ENCODE results near the gene ANGPTL2.

ANGPTL2 gene

GRCh38 chr9:127163409-127163808, 41.0 kb upstream of the ANGPTL2 start:
- Histone ChIP-seq H3K9me3 (ENCODE audit: control insufficient read depth, insufficient read depth, low read length) (no peaks in the 10 kb centered on the region), H3K4me1 (ENCODE audit: control insufficient read depth, low read length) (peaks cover 35% of the 10 kb centered on the region), H4K20me1 (ENCODE audit: control insufficient read depth, insufficient read depth, low read depth, low read length) (no peaks in the 10 kb centered on the region), H3K4me2 (ENCODE audit: low read length) (no peak overlapping the region), H3K79me2 (ENCODE audit: control insufficient read depth, low read length) (no peaks in the 10 kb centered on the region), H3K9me2 (replicated peaks; ENCODE audit: control insufficient read depth, low read length) (no peaks in the 10 kb centered on the region), H3K27ac (ENCODE audit: low read depth, low read length) (no peak overlapping the region), H3F3A (ENCODE audit: control insufficient read depth, insufficient read depth) (peaks cover 14% of the 10 kb centered on the region), H3K27me3 (ENCODE audit: control insufficient read depth, low read length) (0 out of 2 replicates have a peak, but pooled peaks cover 3% of the 10 kb centered on the region), H3K4me3 (ENCODE audit: low read length) (no peak overlapping the region), H3K36me3 (ENCODE audit: control insufficient read depth, low read length) (no peaks in the 10 kb centered on the region)
- TF ChIP-seq CTCF (IDR thresholded peaks at IDR 0.05; ENCODE audit: low read depth, low read length, poor library complexity, severe bottlenecking), result no peak
- no peak for TF ChIP-seq EZH2phosphoT487 (IDR thresholded peaks at IDR 0.05; ENCODE audit: borderline replicate concordance, low read length)

GRCh38 chr9:127162864-127163365, 40.5 kb upstream of the ANGPTL2 start:
- no peak overlapping the region for H3K4me3 ChIP-seq (ENCODE audit: low read length)
- no peak overlapping the region for H3K4me2 ChIP-seq (ENCODE audit: low read length)
- 0 out of 2 replicates have a peak, but pooled peaks cover 3% of the 10 kb centered on the region for H3K27me3 ChIP-seq (ENCODE audit: control insufficient read depth, low read length)
- H3K9me2 ChIP-seq (replicated peaks; ENCODE audit: control insufficient read depth, low read length), result no peaks in the 10 kb centered on the region
- no peaks in the 10 kb centered on the region for H3K36me3 ChIP-seq (ENCODE audit: control insufficient read depth, low read length)
- H3K4me1 ChIP-seq (ENCODE audit: control insufficient read depth, low read length), result peaks cover 33% of the 10 kb centered on the region
- no peaks in the 10 kb centered on the region for H3K9me3 ChIP-seq (ENCODE audit: control insufficient read depth, insufficient read depth, low read length)
- H3K79me2 ChIP-seq (ENCODE audit: control insufficient read depth, low read length), result no peaks in the 10 kb centered on the region
- H4K20me1 ChIP-seq (ENCODE audit: control insufficient read depth, insufficient read depth, low read depth, low read length), result no peaks in the 10 kb centered on the region
- no peak overlapping the region for H3K27ac ChIP-seq (ENCODE audit: low read depth, low read length)
- peaks cover 14% of the 10 kb centered on the region for H3F3A ChIP-seq (ENCODE audit: control insufficient read depth, insufficient read depth)
- TF ChIP-seq CTCF (IDR thresholded peaks at IDR 0.05; ENCODE audit: low read depth, low read length, poor library complexity, severe bottlenecking) (no peak), EZH2phosphoT487 (IDR thresholded peaks at IDR 0.05; ENCODE audit: borderline replicate concordance, low read length) (no peak)

- TF ChIP-seq EZH2phosphoT487 (IDR thresholded peaks at IDR 0.05; ENCODE audit: borderline replicate concordance, low read length) (no peak), CTCF (IDR thresholded peaks at IDR 0.05; ENCODE audit: low read depth, low read length, poor library complexity, severe bottlenecking) (no peak)
- Histone ChIP-seq H3K4me3 (ENCODE audit: low read length) (no peak overlapping the region), H3K4me2 (ENCODE audit: low read length) (no peak overlapping the region), H3K79me2 (ENCODE audit: control insufficient read depth, low read length) (no peaks in the 10 kb centered on the region), H4K20me1 (ENCODE audit: control insufficient read depth, insufficient read depth, low read depth, low read length) (no peaks in the 10 kb centered on the region), H3K36me3 (ENCODE audit: control insufficient read depth, low read length) (no peaks in the 10 kb centered on the region), H3K9me3 (ENCODE audit: control insufficient read depth, insufficient read depth, low read length) (no peaks in the 10 kb centered on the region), H3F3A (ENCODE audit: control insufficient read depth, insufficient read depth) (peaks cover 14% of the 10 kb centered on the region), H3K4me1 (ENCODE audit: control insufficient read depth, low read length) (peaks cover 27% of the 10 kb centered on the region), H3K27me3 (ENCODE audit: control insufficient read depth, low read length) (0 out of 2 replicates have a peak, but pooled peaks cover 3% of the 10 kb centered on the region), H3K9me2 (replicated peaks; ENCODE audit: control insufficient read depth, low read length) (no peaks in the 10 kb centered on the region), H3K27ac (ENCODE audit: low read depth, low read length) (no peak overlapping the region)
Observed at GRCh38 chr9:127162046-127162863, 39.8 kb upstream of the ANGPTL2 start.
